ENCODE data around the gene UQCRC2. TPM values are rescaled to one million over a fixed set of nuclear protein-coding genes. Genes with fewer than 3 reads are reported as not detected.

The UQCRC2 gene
- total and polyA plus RNA-seq, 10 of the 15 experiments (the other 5 are each of a cell fraction or from before 2014, with no cell fraction given), result 256 to 563 (median 327) TPM

- ChIA-PET POLR2A (interaction anchor here (0.8 to 1.9 kb wide), 2 partner anchors 71 to 74 kb away, joined by 4 to 8 read pairs; no protein-coding TSS in a partner anchor), SMC1A (ENCODE audit: uncharacterized antibody, unreplicated experiment) (interaction anchor here (1.1 to 25.5 kb wide), 6 partner anchors 9 to 184 kb away, joined by 3 to 567 read pairs (median 4); no protein-coding TSS in a partner anchor), RAD21 (ENCODE audit: unreplicated experiment) (interaction anchor here (0.9 to 22.7 kb wide), 3 partner anchors 74 to 184 kb away, joined by 3 to 466 read pairs (median 5); no protein-coding TSS in a partner anchor), CTCF (interaction anchor here (1.3 to 20.1 kb wide), 5 partner anchors 22 to 183 kb away, joined by 8 to 686 read pairs (median 24); no protein-coding TSS in a partner anchor)
- Histone ChIP-seq H3K9ac (ENCODE audit: control insufficient read depth, insufficient read depth, low read length) (no peak overlapping the region), H4K20me1 (ENCODE audit: control insufficient read depth, insufficient read depth) (no peaks in the 10 kb centered on the region), H3K27ac (ENCODE audit: control insufficient read depth, insufficient read depth) (no peak overlapping the region), H3K36me3 (ENCODE audit: control insufficient read depth in 2 of 2, insufficient read depth in 2 of 2, low read length in 1 of 2) (no peaks in the 10 kb centered on the region), H3K4me1 (ENCODE audit: control insufficient read depth, insufficient read depth, low read length) (peaks cover 8% of the 10 kb centered on the region; the same call in 1 of the 2 replicates), H3K79me2 (ENCODE audit: control insufficient read depth, insufficient read depth, low read length) (peaks cover 12% of the 10 kb centered on the region), H3K9me3 (replicated peaks; ENCODE audit: control insufficient read depth, insufficient read depth, low read length) (no peaks in the 10 kb centered on the region), H2AFZ (ENCODE audit: control insufficient read depth, low read depth, low read length) (no peak overlapping the region), H3K4me2 (ENCODE audit: control insufficient read depth, insufficient read depth) (no peak overlapping the region), H3K4me3 (no peak overlapping the region), H3K27me3 (replicated peaks in 1 of 2; ENCODE audit: control insufficient read depth in 2 of 2, insufficient read depth in 2 of 2, low read length in 1 of 2) (no peaks in the 10 kb centered on the region)
- BruUV-seq (replicated peaks), result no TSS peak
- ATAC-seq, result no peak
- DNase-seq (ENCODE audit: low read depth, low spot score), result no peak
- in situ Hi-C loops (cut with MboI), result loop anchor here (5.0 kb wide), 3 partner anchors 68 to 293 kb away; partner anchors contain the start of gene POLR3E
- FAIRE-seq, result no peak
- TF ChIP-seq CHD2 (IDR thresholded peaks at IDR 0.05; ENCODE audit: borderline replicate concordance, low read depth, low read length), result no peak
- no peak for TF ChIP-seq POLR2AphosphoS2 (IDR thresholded peaks at IDR 0.05; ENCODE audit: low read depth, low read length)
- TF ChIP-seq NR2C1 (IDR thresholded peaks at IDR 0.05), result no peak
- TF ChIP-seq JUND (IDR thresholded peaks at IDR 0.05; ENCODE audit: low read depth, low read length), result no peak
- no peak for TF ChIP-seq TCF12 (IDR thresholded peaks at IDR 0.05; ENCODE audit: low read depth, low read length)
- 58% methylated on average over 3 of the region's 3 CpGs for WGBS (ENCODE audit: insufficient coverage, insufficient replicate concordance, low lambda C conversion rate, missing lambda C conversion rate)
- intact Hi-C loops (cut with micrococcal nuclease; ENCODE audit: unreplicated experiment), result loop anchor here (5.0 kb wide), 1 partner anchor 33 kb away; no protein-coding TSS in a partner anchor
These were observed 51.2 kb downstream of the UQCRC2 start for GRCh38 chr16:22004341-22004740.

GRCh38 chr16:22005746-22006145 is 52.6 kb downstream of the UQCRC2 start:
- FAIRE-seq (no peak), ATAC-seq (no peak), DNase-seq (ENCODE audit: low read depth, low spot score) (no peak)
- H3K27me3 ChIP-seq (replicated peaks in 1 of 2; ENCODE audit: control insufficient read depth in 2 of 2, insufficient read depth in 2 of 2, low read length in 1 of 2), result no peaks in the 10 kb centered on the region
- ChIA-PET CTCF (interaction anchor here (0.7 to 20.1 kb wide), 5 partner anchors 32 to 181 kb away, joined by 3 to 686 read pairs (median 3); no protein-coding TSS in a partner anchor), POLR2A (no interaction called here), RAD21 (ENCODE audit: unreplicated experiment) (interaction anchor here (22.7 kb wide), 1 partner anchor 72 kb away, joined by 466 read pairs; no protein-coding TSS in a partner anchor), SMC1A (ENCODE audit: uncharacterized antibody, unreplicated experiment) (interaction anchor here (1.0 to 25.5 kb wide), 8 partner anchors 16 to 183 kb away, joined by 3 to 567 read pairs (median 4); no protein-coding TSS in a partner anchor)
- WGBS (ENCODE audit: insufficient coverage, insufficient replicate concordance, low lambda C conversion rate, missing lambda C conversion rate), result 42% methylated on average over 1 of the region's 1 CpG
- intact Hi-C loops (cut with micrococcal nuclease; ENCODE audit: unreplicated experiment) (no loop called here), in situ Hi-C loops (cut with MboI) (no loop called here)
- H3K36me3 ChIP-seq (ENCODE audit: control insufficient read depth in 2 of 2, insufficient read depth in 2 of 2, low read length in 1 of 2), result no peaks in the 10 kb centered on the region
- BruUV-seq (replicated peaks), result no TSS peak
- no peak overlapping the region for H2AFZ ChIP-seq (ENCODE audit: control insufficient read depth, low read depth, low read length)
- H3K79me2 ChIP-seq (ENCODE audit: control insufficient read depth, insufficient read depth, low read length), result peaks cover 13% of the 10 kb centered on the region
- H3K27ac ChIP-seq (ENCODE audit: control insufficient read depth, insufficient read depth), result no peak overlapping the region
- no peaks in the 10 kb centered on the region for H4K20me1 ChIP-seq (ENCODE audit: control insufficient read depth, insufficient read depth)
- peaks cover 8% of the 10 kb centered on the region for H3K4me1 ChIP-seq (ENCODE audit: control insufficient read depth, insufficient read depth, low read length)
- H3K4me2 ChIP-seq (ENCODE audit: control insufficient read depth, insufficient read depth), result no peak overlapping the region
- no peak for TF ChIP-seq HDGF (IDR thresholded peaks at IDR 0.05)
- TF ChIP-seq BMI1 (IDR thresholded peaks at IDR 0.05; ENCODE audit: borderline replicate concordance), result no peak
- no peak for TF ChIP-seq FOXK2 (IDR thresholded peaks at IDR 0.05)
- TF ChIP-seq CUX1 (IDR thresholded peaks at IDR 0.05; ENCODE audit: insufficient replicate concordance, low read depth, low read length), result no peak
- no peak for TF ChIP-seq TCF12 (IDR thresholded peaks at IDR 0.05; ENCODE audit: low read depth, low read length)
- no peak overlapping the region for H3K4me3 ChIP-seq
- H3K9me3 ChIP-seq (replicated peaks; ENCODE audit: control insufficient read depth, insufficient read depth, low read length), result no peaks in the 10 kb centered on the region
- no peak overlapping the region for H3K9ac ChIP-seq (ENCODE audit: control insufficient read depth, insufficient read depth, low read length)
